ENCODE results near the gene PARP14. TPM values are rescaled to one million over a fixed set of nuclear protein-coding genes. Genes with fewer than 3 reads are reported as not detected.

Gene PARP14
- polyA plus RNA-seq, 2 of the 4 experiments (the other 2 are of a cell fraction): 7.5 to 23.6 TPM

GRCh38 chr3:122636697-122637096 lies 43.9 kb upstream of the PARP14 start:
- Histone ChIP-seq H3K4me1 (no peaks in the 10 kb centered on the region), H3K27ac (no peak overlapping the region), H3K4me2 (no peak overlapping the region), H3K4me3 (no peak overlapping the region), H3K9me3 (no peaks in the 10 kb centered on the region)
- WGBS (ENCODE audit: missing lambda C conversion rate): 2% methylated on average over 3 of the region's 3 CpGs
- ATAC-seq: no peak; a peak in 1 of 6 replicates
- DNase-seq (ENCODE audit: low read depth in 1 of 2, low spot score in 1 of 2): no peak
- no peak for FAIRE-seq
- CTCF ChIA-PET: interaction anchor here (1.1 kb wide), 1 partner anchor 10 kb away, joined by 3 read pairs; no protein-coding TSS in a partner anchor
- POLR2A ChIA-PET: no interaction called here
- TF ChIP-seq EP300 (IDR thresholded peaks at IDR 0.05) (no peak), HOXA7 (CRISPR knock-in tag; IDR thresholded peaks at IDR 0.05) (no peak), USF2 (IDR thresholded peaks at IDR 0.05) (no peak), TP53 (CRISPR knock-in tag; IDR thresholded peaks at IDR 0.05) (no peak), SREBF2 (IDR thresholded peaks at IDR 0.05) (no peak), MAX (IDR thresholded peaks at IDR 0.05) (no peak), ESRRA (IDR thresholded peaks at IDR 0.05; ENCODE audit: borderline replicate concordance, low read length) (no peak), REST (IDR thresholded peaks at IDR 0.05) (no peak), CHD4 (IDR thresholded peaks at IDR 0.05; ENCODE audit: borderline replicate concordance) (no peak), NPAS2 (CRISPR knock-in tag; IDR thresholded peaks at IDR 0.05; ENCODE audit: borderline replicate concordance) (no peak), PHF8 (IDR thresholded peaks at IDR 0.05; ENCODE audit: borderline replicate concordance, low read depth) (no peak), ZSCAN20 (CRISPR knock-in tag; IDR thresholded peaks at IDR 0.05) (no peak), ZFP36 (IDR thresholded peaks at IDR 0.05; ENCODE audit: borderline replicate concordance, partially characterized antibody) (no peak), POLR2AphosphoS2 (conservative IDR thresholded peaks at IDR 0.05; ENCODE audit: low read length) (no peak)

GRCh38 chr3:122640437-122640999 lies 40.1 kb upstream of the PARP14 start:
- POLR2A ChIA-PET: no interaction called here
- CTCF ChIA-PET: interaction anchor here (0.9 to 1.9 kb wide), 4 partner anchors 10 to 181 kb away, joined by 3 to 8 read pairs (median 5); no protein-coding TSS in a partner anchor
- no peaks in the 10 kb centered on the region for H3K9me3 ChIP-seq
- no peak overlapping the region for H3K4me3 ChIP-seq
- no peaks in the 10 kb centered on the region for H3K4me1 ChIP-seq
- FAIRE-seq (no peak), DNase-seq (ENCODE audit: low read depth in 1 of 2, low spot score in 1 of 2) (no peak), ATAC-seq (no peak)
- no peak overlapping the region for H3K4me2 ChIP-seq
- TF ChIP-seq RFX5 (IDR thresholded peaks at IDR 0.05) (no peak), ZSCAN20 (CRISPR knock-in tag; IDR thresholded peaks at IDR 0.05) (no peak), RARB (CRISPR knock-in tag; IDR thresholded peaks at IDR 0.05) (no peak), ZFP36 (IDR thresholded peaks at IDR 0.05; ENCODE audit: borderline replicate concordance, partially characterized antibody) (no peak)
- no peak overlapping the region for H3K27ac ChIP-seq

GRCh38 chr3:122642935-122643334 lies 37.7 kb upstream of the PARP14 start:
- Histone ChIP-seq H3K9me3 (no peaks in the 10 kb centered on the region), H3K27ac (no peak overlapping the region), H3K4me1 (no peaks in the 10 kb centered on the region), H3K4me3 (no peak overlapping the region), H3K4me2 (no peak overlapping the region)
- DNase-seq (ENCODE audit: low read depth in 1 of 2, low spot score in 1 of 2): no peak
- ChIA-PET POLR2A (no interaction called here), CTCF (interaction anchor here (1.2 kb wide), 1 partner anchor 36 kb away, joined by 3 read pairs; no protein-coding TSS in a partner anchor)
- no peak for FAIRE-seq
- ATAC-seq: no peak
- WGBS (ENCODE audit: missing lambda C conversion rate): 39% methylated on average over 2 of the region's 2 CpGs
- no peak for TF ChIP-seq HMGXB4 (CRISPR knock-in tag; IDR thresholded peaks at IDR 0.05; ENCODE audit: borderline replicate concordance)
- no peak for TF ChIP-seq NR3C1 (IDR thresholded peaks at IDR 0.05)
- TF ChIP-seq POLR2AphosphoS2 (conservative IDR thresholded peaks at IDR 0.05; ENCODE audit: low read length): no peak
- no peak for TF ChIP-seq HOXB13 (CRISPR knock-in tag; IDR thresholded peaks at IDR 0.05; ENCODE audit: low read depth)
- TF ChIP-seq PHF8 (IDR thresholded peaks at IDR 0.05; ENCODE audit: borderline replicate concordance, low read depth): no peak
- no peak for TF ChIP-seq E2F6 (IDR thresholded peaks at IDR 0.05; ENCODE audit: borderline replicate concordance, low read depth)
- TF ChIP-seq HOXA7 (CRISPR knock-in tag; IDR thresholded peaks at IDR 0.05): no peak
- TF ChIP-seq TP53 (CRISPR knock-in tag; IDR thresholded peaks at IDR 0.05): no peak
- no peak for TF ChIP-seq CHD2 (IDR thresholded peaks at IDR 0.05; ENCODE audit: low read length, partially characterized antibody)
- no peak for TF ChIP-seq HES2 (IDR thresholded peaks at IDR 0.05)
- TF ChIP-seq ELK1 (IDR thresholded peaks at IDR 0.05; ENCODE audit: low read depth, low read length): no peak
- TF ChIP-seq CHD4 (IDR thresholded peaks at IDR 0.05; ENCODE audit: borderline replicate concordance): no peak
- no peak for TF ChIP-seq RFX5 (IDR thresholded peaks at IDR 0.05)
- no peak for TF ChIP-seq JUN (IDR thresholded peaks at IDR 0.05)
